Measurements from ENCODE around the gene TEPSIN. TPM values are rescaled to one million over a fixed set of nuclear protein-coding genes. Genes with fewer than 3 reads are reported as not detected.

Gene TEPSIN
- total RNA-seq, 1 experiment from 2014 or later: 38.8 TPM

GRCh38 chr17:81235822-81236740 lies 2.8 kb downstream of the TEPSIN start:
- no peaks in the 10 kb centered on the region; a peak in 1 of 5 replicates for H3K9me3 Mint-ChIP-seq
- TF ChIP-seq CTCF (conservative IDR thresholded peaks at IDR 0.05): no peak

More at GRCh38 chr17:81235822-81236740, 2.8 kb downstream of the TEPSIN start:
- H3K27ac ChIP-seq (ENCODE audit: insufficient read length, low read depth, low read length): no peak overlapping the region
- H3K23me2 ChIP-seq (ENCODE audit: insufficient read length, low read depth, low read length, poor library complexity, severe bottlenecking): peaks cover 12% of the 10 kb centered on the region
- H3K56ac ChIP-seq (ENCODE audit: insufficient read length, low read depth, low read length): no peak overlapping the region
- H3T11ph ChIP-seq (ENCODE audit: low read length): no peak overlapping the region
- H2BK15ac ChIP-seq (ENCODE audit: low read depth, low read length): no peak overlapping the region
- Mint-ChIP-seq H3K4me1 (peaks cover 10 to 16% of the 10 kb centered on the region in 2 experiments), H3K27me3 (ENCODE audit: low read depth) (no peaks in the 10 kb centered on the region), H3K27ac (peak overlapping the region in 1 of 3 experiments; percentile 27; a peak in 1 of 7 replicates), H3K36me3 (ENCODE audit: insufficient read depth in 1 of 3, low read depth in 3 of 3) (peaks cover 6 to 8% (median 7%) of the 10 kb centered on the region in 3 experiments), H3K4me3 (no peak overlapping the region)
- H3K9me3 ChIP-seq (ENCODE audit: control insufficient read depth, low read depth, low read length): no peaks in the 10 kb centered on the region
- no peaks in the 10 kb centered on the region for H3K27me3 ChIP-seq (ENCODE audit: insufficient read depth, low read length)
- H2BK5ac ChIP-seq (ENCODE audit: insufficient read length, low read length): no peak overlapping the region
- peaks cover 3% of the 10 kb centered on the region for H3K79me1 ChIP-seq (ENCODE audit: insufficient read depth, low read depth, low read length, poor library complexity, severe bottlenecking)
- no peak overlapping the region for H3K9ac ChIP-seq (ENCODE audit: extremely low read depth, insufficient read length, low read length)
- no peak overlapping the region for H4K5ac ChIP-seq (ENCODE audit: insufficient read length, low read depth, low read length)
- no peak overlapping the region for H3K23ac ChIP-seq (ENCODE audit: insufficient read length, low read depth, low read length)
- no peak overlapping the region; the same call in 1 of the 2 replicates for H3K14ac ChIP-seq (ENCODE audit: insufficient read depth, low read length)
- no peaks in the 10 kb centered on the region for H3K4me1 ChIP-seq (ENCODE audit: insufficient read depth, low read length)
- H3K4me2 ChIP-seq (ENCODE audit: insufficient read depth, insufficient read length, low read length): no peak overlapping the region
- H2AFZ ChIP-seq (ENCODE audit: low read length): no peak overlapping the region
- no peak for DNase-seq
- H3K79me2 ChIP-seq (ENCODE audit: insufficient read depth, low read length): peaks cover 4% of the 10 kb centered on the region
- no peak overlapping the region for H3K4ac ChIP-seq (ENCODE audit: low read depth, low read length)
- H3K18ac ChIP-seq (ENCODE audit: insufficient read length, low read depth, low read length): no peak overlapping the region
- H2AK5ac ChIP-seq (ENCODE audit: insufficient read length, low read length): no peak overlapping the region
- no peak overlapping the region for H4K8ac ChIP-seq (replicated peaks; ENCODE audit: insufficient read length, low read depth, low read length)
- WGBS (ENCODE audit: extremely low coverage, insufficient read length, low lambda C conversion rate): no CpG with 5 or more reads among the region's 32 CpGs
- H4K20me1 ChIP-seq (ENCODE audit: control insufficient read depth, insufficient read depth, insufficient read length): no peaks in the 10 kb centered on the region
- no peak overlapping the region for H2BK12ac ChIP-seq (ENCODE audit: insufficient read length, low read depth, low read length)
- no peak overlapping the region for H2BK20ac ChIP-seq (ENCODE audit: low read depth, low read length, poor library complexity, severe bottlenecking)
- no peak overlapping the region for H4K91ac ChIP-seq (ENCODE audit: insufficient read length, low read depth, low read length)
- no peak overlapping the region for H2BK120ac ChIP-seq (ENCODE audit: low read depth, low read length, poor library complexity, severe bottlenecking)
